ENCODE results near the gene ELAVL4.

The ELAVL4 gene

GRCh38 chr1:50180367-50180766 is 71.6 kb downstream of the ELAVL4 start:
- no peak for DNase-seq

GRCh38 chr1:50181027-50181663 is 72.4 kb downstream of the ELAVL4 start:
- no peak for DNase-seq

- no peak for DNase-seq
These were observed 74.8 kb downstream of the ELAVL4 start for GRCh38 chr1:50183378-50184133.

DNA sequence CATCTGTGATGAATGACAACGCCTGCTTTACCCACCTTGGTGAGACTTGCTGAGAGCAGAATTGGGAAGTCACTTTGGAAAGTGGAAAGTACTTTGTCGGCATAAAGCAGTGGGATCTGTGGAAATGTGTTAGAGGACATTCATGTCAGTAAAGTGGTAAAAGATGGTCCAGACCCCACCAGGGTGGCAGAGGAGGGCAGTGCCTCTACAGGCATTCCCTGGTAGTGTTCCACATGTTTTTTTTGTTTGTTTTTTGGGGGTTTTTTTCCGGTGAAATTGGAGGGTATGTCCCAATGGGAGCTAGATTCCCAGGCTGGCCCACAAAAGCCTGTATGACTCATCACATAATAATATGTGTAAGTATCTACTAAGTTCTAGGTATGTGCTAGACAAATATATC is 80.6 kb downstream of the ELAVL4 start:
- DNase-seq = no peak

GRCh38 chr1:50193002-50193401 is 84.3 kb downstream of the ELAVL4 start:
- no peak for DNase-seq

DNA sequence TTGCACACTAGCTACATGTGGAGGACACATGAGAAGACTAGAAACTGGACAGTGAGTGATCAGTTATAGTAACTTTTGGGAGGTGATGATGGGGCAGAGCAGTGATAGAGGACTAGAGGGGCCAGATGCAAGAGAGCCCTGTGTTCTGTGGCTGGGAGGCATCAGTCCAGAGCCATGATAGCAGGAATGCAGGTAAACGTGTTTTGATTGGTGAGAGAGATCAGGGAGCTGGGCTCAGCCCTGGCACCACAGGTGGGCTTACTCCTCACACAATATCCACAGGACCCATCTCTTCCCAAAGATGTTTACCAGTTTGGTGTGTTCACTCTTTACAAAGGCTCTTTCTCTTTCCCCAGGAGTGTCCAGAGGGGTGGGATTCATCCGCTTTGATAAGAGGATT is 86.5 kb downstream of the ELAVL4 start:
- DNase-seq = no peak

DNA sequence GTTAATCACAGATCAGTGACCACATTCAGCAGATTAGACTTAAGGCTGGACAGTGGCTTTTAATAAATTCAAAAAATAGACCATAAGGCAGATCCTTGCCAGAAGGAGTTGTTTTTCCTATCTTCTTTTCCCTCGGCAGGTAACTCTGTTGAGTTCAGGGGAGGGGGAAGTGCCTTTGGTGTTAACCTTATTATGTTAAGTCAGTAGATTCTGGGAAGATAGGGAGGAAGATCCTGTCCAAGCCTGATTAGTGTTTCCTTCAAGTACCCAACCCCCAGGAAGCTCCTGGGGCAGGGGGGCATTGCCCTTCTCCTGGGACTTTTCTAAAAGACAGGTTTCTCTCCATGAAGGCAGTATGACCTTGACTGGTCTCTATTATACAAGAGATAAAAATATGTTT is 87.4 kb downstream of the ELAVL4 start:
- DNase-seq = no peak

DNA sequence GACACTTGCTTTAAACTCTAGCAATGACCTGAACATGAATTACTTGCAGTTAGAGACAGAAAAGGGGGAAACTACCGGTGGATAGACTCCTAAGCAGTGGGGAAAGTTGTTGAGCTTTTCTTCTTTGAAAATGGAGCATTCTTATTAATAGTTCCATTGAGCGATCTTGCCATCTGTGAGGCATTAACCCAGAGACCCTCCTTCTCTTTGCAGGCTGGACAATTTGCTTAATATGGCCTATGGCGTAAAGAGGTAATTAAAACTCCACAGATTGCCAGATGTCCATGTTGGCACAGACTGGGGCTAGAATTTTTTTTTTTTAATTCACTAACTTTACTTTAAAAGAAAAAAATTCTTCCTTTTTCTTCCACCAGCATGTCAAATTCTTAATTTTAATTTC is 88.5 kb downstream of the ELAVL4 start:
- DNase-seq = no peak

DNA sequence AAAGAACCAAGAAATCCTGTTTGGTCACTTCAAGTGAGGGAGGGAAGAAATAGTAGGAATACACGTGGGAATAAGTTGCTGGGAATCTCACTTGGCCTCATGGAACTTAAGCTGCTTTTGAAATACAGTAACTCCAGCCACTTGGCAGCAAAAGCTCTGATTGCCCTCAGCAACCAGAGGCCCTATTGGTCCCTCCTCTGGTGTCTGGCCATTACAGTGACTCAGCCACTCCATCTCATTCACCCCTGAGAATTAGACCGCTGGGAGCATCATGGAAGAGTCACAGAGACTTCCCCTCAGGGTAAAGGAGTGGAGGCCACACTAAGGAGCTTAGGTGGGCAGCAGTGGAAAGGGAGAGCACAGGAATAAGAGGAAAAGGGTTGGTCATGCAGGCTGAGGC is 99.6 kb downstream of the ELAVL4 start:
- DNase-seq = no peak

DNA sequence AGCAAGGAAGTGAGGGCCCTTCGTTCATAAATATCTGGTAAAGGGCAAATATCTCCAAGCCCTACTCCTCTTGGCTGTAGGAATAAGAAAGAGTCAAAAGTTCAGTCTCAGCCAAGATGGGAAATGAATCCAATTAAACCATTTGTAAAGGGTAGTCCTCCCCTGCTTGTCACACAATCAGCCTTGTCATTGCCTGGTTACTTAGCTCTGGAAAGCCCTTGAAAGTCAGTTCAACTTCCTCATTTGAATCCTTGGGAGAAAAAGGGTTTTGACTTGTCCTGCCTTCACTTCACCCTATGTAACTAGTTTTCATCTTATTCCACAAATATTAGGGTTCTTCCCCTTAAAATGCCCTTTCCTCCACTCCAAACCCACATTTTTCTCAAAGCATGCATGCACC is 100.0 kb downstream of the ELAVL4 start:
- DNase-seq = no peak

- DNase-seq = no peak
These were observed 101.0 kb downstream of the ELAVL4 start for GRCh38 chr1:50209749-50210148.

GRCh38 chr1:50213505-50213904 is 104.8 kb downstream of the ELAVL4 start:
- DNase-seq = no peak

DNA sequence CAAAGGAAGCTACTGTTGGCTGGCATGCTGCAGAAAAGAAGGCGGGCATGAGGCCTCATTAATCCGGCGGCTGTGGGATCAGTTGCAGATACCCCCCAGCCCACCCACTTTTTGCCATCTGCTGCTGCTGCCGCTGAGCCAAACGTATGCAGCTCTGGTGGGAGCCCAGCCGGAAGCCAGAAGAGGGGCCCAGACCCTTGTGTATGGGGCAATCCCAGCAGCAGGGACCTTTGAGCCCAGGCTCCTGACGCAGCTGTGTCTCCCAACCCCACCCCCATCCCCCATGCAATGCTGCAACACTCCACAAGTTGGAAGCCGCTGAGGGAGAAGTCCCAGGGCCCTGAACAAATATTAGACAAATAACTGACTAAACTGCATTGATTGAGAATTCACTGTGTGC is 106.0 kb downstream of the ELAVL4 start:
- no peak for DNase-seq

DNA sequence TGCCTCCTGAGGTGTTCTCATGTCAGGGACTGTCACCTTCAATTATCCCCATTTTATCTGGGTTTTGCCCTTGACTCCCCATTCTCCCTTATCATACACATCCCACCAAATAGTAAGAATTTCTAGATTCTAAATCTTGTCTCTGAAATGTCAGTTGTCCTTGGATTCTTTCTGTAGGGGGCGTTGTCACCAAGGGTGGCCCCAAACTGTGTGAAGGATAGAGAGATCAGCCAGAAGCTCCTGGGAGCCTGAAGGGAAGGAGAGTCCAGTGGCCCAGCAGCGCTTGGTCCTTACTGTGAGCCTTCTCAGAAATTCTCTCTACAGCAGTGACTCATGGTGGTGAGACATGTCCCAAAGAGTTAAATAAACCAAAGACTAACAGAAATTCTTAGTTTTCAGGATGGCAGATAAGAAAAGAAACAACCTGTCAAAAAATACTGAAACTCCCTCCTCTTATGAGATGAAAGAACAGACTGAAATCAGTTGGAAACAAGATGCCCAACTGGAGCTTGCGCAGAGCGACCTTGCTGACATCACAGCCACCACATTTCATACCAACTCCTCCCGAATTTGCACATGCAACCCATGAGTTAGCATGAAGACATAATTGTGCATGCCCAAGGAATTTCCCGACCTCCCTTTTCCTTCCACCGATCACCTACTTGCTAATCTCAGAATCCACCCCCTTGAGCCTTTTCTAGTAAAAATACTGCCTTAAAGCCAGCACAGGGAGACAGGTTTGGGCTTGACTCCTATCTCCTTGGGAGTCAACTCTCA is 109.8 kb downstream of the ELAVL4 start:
- no peak for DNase-seq

DNA sequence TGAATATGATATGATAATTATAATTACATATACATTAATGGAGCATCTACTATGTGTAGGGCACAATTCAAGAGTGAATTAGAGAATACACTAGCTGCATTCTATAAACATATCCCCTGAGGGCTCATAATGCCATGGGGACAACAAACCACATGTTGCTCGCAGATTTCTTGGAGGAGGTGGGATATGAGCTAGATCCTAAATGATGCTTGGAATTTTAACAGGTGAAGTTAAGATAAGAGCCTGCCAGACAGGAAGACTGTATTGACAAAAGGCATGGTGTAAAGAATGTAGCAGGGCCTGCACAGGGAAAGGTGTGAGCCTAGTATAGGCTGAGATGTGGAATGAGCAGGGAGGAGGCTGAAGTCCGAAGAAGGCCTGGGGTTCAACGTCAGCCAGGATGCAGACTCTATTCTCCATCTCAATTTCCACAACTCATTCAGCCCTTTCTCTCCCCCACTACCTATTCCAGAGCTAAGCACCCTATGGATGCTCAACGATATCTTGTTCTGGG is 120.2 kb downstream of the ELAVL4 start:
- no peak for DNase-seq

DNA sequence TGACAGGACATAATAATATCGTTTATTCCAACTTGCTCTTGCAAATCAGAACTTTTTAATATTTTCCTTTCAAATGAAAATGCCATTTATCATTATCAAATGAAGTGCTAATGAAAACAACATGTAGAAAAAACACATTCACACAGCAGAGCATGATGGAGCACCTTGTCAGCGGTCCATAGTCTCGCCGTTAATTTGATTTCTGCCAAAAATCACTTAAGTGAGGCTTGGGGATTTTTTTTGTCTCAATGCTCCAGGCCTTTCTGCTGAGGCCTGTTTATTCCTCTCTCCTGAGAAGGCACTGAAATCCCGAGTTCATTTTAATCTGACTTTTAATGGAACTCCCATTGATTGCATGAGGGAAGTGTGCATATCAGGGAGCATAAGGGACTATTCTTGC is 122.5 kb downstream of the ELAVL4 start:
- DNase-seq = no peak

GRCh38 chr1:50232336-50232735 is 123.6 kb downstream of the ELAVL4 start:
- no peak for DNase-seq

- DNase-seq = no peak
These were observed 127.9 kb downstream of the ELAVL4 start for GRCh38 chr1:50236656-50237055.

GRCh38 chr1:50237056-50237455 is 128.3 kb downstream of the ELAVL4 start:
- no peak for DNase-seq

GRCh38 chr1:50243939-50244338 is 135.2 kb downstream of the ELAVL4 start:
- no peak for DNase-seq

- DNase-seq = no peak
These were observed 138.1 kb downstream of the ELAVL4 start for GRCh38 chr1:50246869-50247268.

GRCh38 chr1:50251702-50252101 is 143.0 kb downstream of the ELAVL4 start:
- DNase-seq = no peak

DNA sequence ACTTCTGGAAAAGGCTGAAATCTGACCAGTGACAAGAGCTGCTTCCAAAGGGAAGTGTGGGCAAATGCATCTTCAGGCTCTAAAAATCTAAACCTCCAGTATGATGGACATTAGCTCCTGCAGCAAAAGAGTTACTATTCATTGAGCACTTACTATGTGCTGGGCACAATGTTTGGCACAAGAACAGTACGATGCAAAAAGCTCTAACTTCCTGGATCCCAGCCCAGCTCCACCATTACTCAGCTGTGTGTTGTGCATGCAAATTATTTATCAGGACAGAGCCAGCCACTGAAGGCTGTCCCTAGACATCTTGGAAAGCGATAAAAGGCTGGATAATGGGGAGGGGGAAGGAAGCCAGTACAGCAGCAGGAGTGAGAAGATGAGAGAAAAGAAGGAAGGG is 143.5 kb downstream of the ELAVL4 start:
- no peak for DNase-seq
